Liver (tissue), 9 donors: Measurements from ENCODE around the gene CBY3. TPM values are rescaled to one million over a fixed set of nuclear protein-coding genes. Genes with fewer than 3 reads are reported as not detected.
"Not testable (repeated sequence)": the region's sequence is repeated elsewhere in the genome, so short reads cannot be mapped to it uniquely, and the experiment has no call there.

ENCODE experiments used
- DNase-seq: peaks from one replicate; pipeline ENCODE4 v3.0.0-alpha.2; 2017; ENCODE audit warnings: low spot score
- H3K27ac ChIP-seq, 2 donors: one replicate each; pipeline ENCODE4 v1.7.0; 2013; ENCODE audit warnings: inconsistent platforms in 2 of 2, low read length in 2 of 2, control low read depth in 1 of 2, low read depth in 1 of 2, mild to moderate bottlenecking in 1 of 2
- H3K27me3 ChIP-seq, 4 donors: one replicate each; pipeline versions ENCODE4 v1.6.1 to v1.7.0; 2013; ENCODE audit warnings: low read length in 3 of 4, inconsistent platforms in 1 of 4, mild to moderate bottlenecking in 1 of 4, moderate library complexity in 1 of 4; ENCODE audit not compliant: control insufficient read depth in 4 of 4, insufficient read depth in 4 of 4
- H3K36me3 ChIP-seq, 4 donors: one replicate each; pipeline versions ENCODE4 v1.6.1 to v1.7.0; 2013; ENCODE audit warnings: low read length in 3 of 4, mild to moderate bottlenecking in 3 of 4, low read depth in 1 of 4, moderate library complexity in 1 of 4; ENCODE audit not compliant: control insufficient read depth in 4 of 4, insufficient read depth in 3 of 4
- H3K4me1 ChIP-seq, 4 donors: one replicate each; pipeline versions ENCODE4 v1.6.1 to v1.7.0; 2013; ENCODE audit warnings: low read length in 3 of 4, mild to moderate bottlenecking in 3 of 4, moderate library complexity in 1 of 4; ENCODE audit not compliant: control insufficient read depth in 4 of 4, insufficient read depth in 4 of 4
- H3K4me3 ChIP-seq, 3 donors: one replicate each; pipeline versions ENCODE4 v1.6.1 to v1.7.0; 2013; ENCODE audit warnings: low read length in 3 of 3, control low read depth in 1 of 3, low read depth in 1 of 3, mild to moderate bottlenecking in 1 of 3
- H3K9ac ChIP-seq, 2 donors: one replicate each; pipeline ENCODE4 v1.7.0; 2013; ENCODE audit warnings: low read length in 2 of 2, mild to moderate bottlenecking in 2 of 2, moderate library complexity in 2 of 2, control low read depth in 1 of 2, low read depth in 1 of 2
- H3K9me3 ChIP-seq, 4 donors: one replicate each; pipeline versions ENCODE4 v1.6.1 to v1.7.0; 2013; ENCODE audit warnings: low read length in 3 of 4; ENCODE audit not compliant: control insufficient read depth in 4 of 4
- EGR1 ChIP-seq, 2 donors: IDR thresholded peaks; 2 replicates each; pipeline ENCODE4 v1.6.1; 2016 to 2018; ENCODE audit warnings: antibody characterized with exemption in 2 of 2, low read depth in 2 of 2
- FOXA1 ChIP-seq: IDR thresholded peaks from 2 replicates; pipeline ENCODE4 v1.6.1; 2016; ENCODE audit warnings: antibody characterized with exemption
- FOXA2 ChIP-seq: IDR thresholded peaks from 2 replicates; pipeline ENCODE4 v1.6.1; 2016; ENCODE audit warnings: antibody characterized with exemption
- GABPA ChIP-seq, 2 donors: IDR thresholded peaks in 1 of 2; conservative IDR thresholded peaks in 1 of 2; 2 replicates each; pipeline ENCODE4 v1.6.1; 2016; ENCODE audit warnings: antibody characterized with exemption in 2 of 2, mild to moderate bottlenecking in 1 of 2, moderate library complexity in 1 of 2
- HNF4A ChIP-seq, 2 donors: conservative IDR thresholded peaks; 2 replicates each; pipeline ENCODE4 v1.6.1; 2016; ENCODE audit warnings: antibody characterized with exemption in 2 of 2, mild to moderate bottlenecking in 2 of 2
- HNF4G ChIP-seq: IDR thresholded peaks from 2 replicates; pipeline ENCODE4 v1.6.1; 2016; ENCODE audit warnings: antibody characterized with exemption
- JUND ChIP-seq, 2 donors: IDR thresholded peaks; 2 replicates each; pipeline ENCODE4 v1.6.1; 2016; ENCODE audit warnings: antibody characterized with exemption in 2 of 2
- RAD21 ChIP-seq, 2 donors: IDR thresholded peaks; 2 replicates each; pipeline ENCODE4 v1.6.1; 2016; ENCODE audit warnings: antibody characterized with exemption in 2 of 2, mild to moderate bottlenecking in 2 of 2
- RXRA ChIP-seq, 2 donors: IDR thresholded peaks; 2 replicates each; pipeline ENCODE4 v1.6.1; 2017 to 2018; ENCODE audit warnings: antibody characterized with exemption in 2 of 2, mild to moderate bottlenecking in 1 of 2
- SP1 ChIP-seq: IDR thresholded peaks from 2 replicates; pipeline ENCODE4 v1.6.1; 2018; ENCODE audit warnings: antibody characterized with exemption, mild to moderate bottlenecking
- TAF1 ChIP-seq: conservative IDR thresholded peaks from 2 replicates; pipeline ENCODE4 v1.6.1; 2016; ENCODE audit warnings: antibody characterized with exemption, mild to moderate bottlenecking
- YY1 ChIP-seq: IDR thresholded peaks from 2 replicates; pipeline ENCODE4 v1.6.1; 2016; ENCODE audit warnings: antibody characterized with exemption, mild to moderate bottlenecking
- WGBS: extraction: QIAGEN DNeasy Blood & Tissue Kit; methylation state at CpG from one replicate; pipeline ENCODE4 v1.1.7; 2013; 5-methylcytosine and 5-hydroxymethylcytosine counted together
- polyA plus RNA-seq, 2 donors: library from polyadenylated mRNA; stranded (reverse) in 1 of 2; unstranded in 1 of 2; fragments of 200-250 nt in 1 of 2; fragments of >200 nt in 1 of 2; fragmentation: Nextera tagmentation in 1 of 2; extraction: Ambion mirVana in 1 of 2; gene quantifications; one replicate each; pipeline versions ENCODE4 v1.2.1 to v1.2.3, GENCODE V29; 2013 to 2015
- total RNA-seq, 2 donors: library from RNA; depleted of rRNA; stranded (reverse); fragments of >200 nt; gene quantifications; one replicate each; pipeline ENCODE4 v1.2.3, GENCODE V29; 2014
- TF ChIP-seq, protein P1 (sequence below): IDR thresholded peaks from 2 replicates; pipeline ENCODE4 v1.6.1; 2016; ENCODE audit warnings: antibody characterized with exemption
- TF ChIP-seq, protein P2 (sequence below): fragments of 150-350 bp; IDR thresholded peaks from 2 replicates; pipeline ENCODE4 v1.5.1; 2017; ENCODE audit warnings: improper control_type of control experiment, low read depth, low read length; ENCODE audit not compliant: missing input control
- TF ChIP-seq, protein P3 (sequence below): IDR thresholded peaks from 2 replicates; pipeline ENCODE4 v1.6.1; 2016; ENCODE audit warnings: antibody characterized with exemption
- TF ChIP-seq, protein P4 (sequence below): IDR thresholded peaks from 2 replicates; pipeline ENCODE4 v1.6.1; 2016; ENCODE audit warnings: antibody characterized with exemption
- TF ChIP-seq, protein P5 (sequence below): IDR thresholded peaks from 2 replicates; pipeline ENCODE4 v1.6.1; 2016; ENCODE audit warnings: antibody characterized with exemption, mild to moderate bottlenecking
- donor health status: healthy.
- donor health status: healthy.
- donor health status: healthy.
- donor health status: healthy.
- donor health status: healthy.

The CBY3 gene
- total and polyA plus RNA-seq, 4 donors, result not detected

DNA sequence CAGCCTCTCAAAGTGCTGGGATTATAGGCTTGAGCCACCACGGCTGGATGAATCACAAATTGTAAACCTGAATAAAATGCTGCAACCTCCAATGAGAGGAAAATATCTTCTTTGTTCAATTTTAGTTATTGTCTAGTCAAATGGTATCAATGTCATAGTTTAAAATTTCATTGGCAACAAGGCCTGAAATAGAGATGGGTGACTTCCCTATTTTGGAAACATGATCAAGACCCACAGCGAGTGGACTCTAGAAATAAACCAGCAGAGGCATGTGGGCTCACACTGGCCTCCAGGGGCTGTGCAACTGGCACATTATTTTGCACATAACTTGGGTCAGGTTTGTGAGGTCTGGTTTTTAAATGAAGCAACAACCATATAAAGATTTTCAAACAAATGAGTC lies 27.7 kb downstream of the CBY3 start:
- H3K36me3 ChIP-seq, H3K9ac ChIP-seq, H3K4me3 ChIP-seq, H3K27ac ChIP-seq, H3K27me3 ChIP-seq, DNase-seq, H3K4me1 ChIP-seq, H3K9me3 ChIP-seq: not testable (repeated sequence)
- whole genome bisulfite sequencing, result 75% methylated on average over 2 of the region's 2 CpGs

DNA sequence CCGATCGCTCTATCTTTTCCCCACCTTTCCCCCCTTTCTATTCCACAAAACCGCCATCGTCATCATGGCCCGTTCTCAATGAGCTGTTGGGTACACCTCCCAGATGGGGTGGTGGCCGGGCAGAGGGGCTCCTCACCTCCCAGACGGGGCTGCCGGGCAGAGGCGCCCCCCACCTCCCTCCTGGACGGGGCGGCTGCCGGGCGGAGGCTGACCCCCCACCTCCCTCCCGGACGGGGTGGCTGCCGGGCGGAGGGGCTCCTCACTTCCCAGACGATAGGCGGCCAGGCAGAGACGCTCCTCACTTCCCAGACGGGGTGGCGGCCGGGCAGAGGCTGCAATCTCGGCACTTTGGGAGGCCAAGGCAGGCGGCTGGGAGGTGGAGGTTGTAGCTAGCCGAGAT lies 30.6 kb downstream of the CBY3 start:
- not testable (repeated sequence) for H3K36me3 ChIP-seq, H3K27me3 ChIP-seq, H3K9ac ChIP-seq, DNase-seq, H3K9me3 ChIP-seq, H3K4me3 ChIP-seq, H3K27ac ChIP-seq, H3K4me1 ChIP-seq
- 96% methylated on average over 23 of the region's 26 CpGs for WGBS

DNA sequence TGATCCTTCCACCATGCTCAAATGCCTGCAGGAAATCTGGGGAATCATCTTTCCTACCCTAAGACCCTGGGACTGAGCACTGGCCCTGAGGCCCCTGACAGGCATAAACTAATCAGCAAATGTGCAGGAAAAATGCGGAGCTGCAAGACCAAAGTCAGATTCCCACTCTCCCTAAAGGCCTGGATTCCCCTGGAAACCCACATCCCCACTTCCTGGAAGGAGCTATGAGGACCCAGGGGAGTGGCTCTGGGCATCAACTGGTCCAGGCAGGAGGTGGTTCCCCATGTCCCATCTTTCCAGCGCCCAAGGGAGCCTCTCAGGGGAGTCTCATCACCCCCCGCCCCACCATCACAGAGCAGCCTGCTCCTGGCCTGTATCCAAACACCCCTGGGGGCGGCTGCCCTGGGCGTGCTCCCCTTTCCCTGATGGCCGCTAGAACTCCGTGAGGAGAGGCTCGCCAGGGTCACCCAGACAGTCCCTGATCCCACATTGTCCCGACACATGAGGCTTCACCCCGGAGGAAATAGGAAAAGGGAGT lies 31.6 kb downstream of the CBY3 start:
- not testable (repeated sequence) for H3K27ac ChIP-seq, H3K36me3 ChIP-seq, DNase-seq, H3K4me3 ChIP-seq, H3K9me3 ChIP-seq, H3K4me1 ChIP-seq, H3K9ac ChIP-seq, H3K27me3 ChIP-seq
- 83% methylated on average over 9 of the region's 10 CpGs for WGBS

DNA sequence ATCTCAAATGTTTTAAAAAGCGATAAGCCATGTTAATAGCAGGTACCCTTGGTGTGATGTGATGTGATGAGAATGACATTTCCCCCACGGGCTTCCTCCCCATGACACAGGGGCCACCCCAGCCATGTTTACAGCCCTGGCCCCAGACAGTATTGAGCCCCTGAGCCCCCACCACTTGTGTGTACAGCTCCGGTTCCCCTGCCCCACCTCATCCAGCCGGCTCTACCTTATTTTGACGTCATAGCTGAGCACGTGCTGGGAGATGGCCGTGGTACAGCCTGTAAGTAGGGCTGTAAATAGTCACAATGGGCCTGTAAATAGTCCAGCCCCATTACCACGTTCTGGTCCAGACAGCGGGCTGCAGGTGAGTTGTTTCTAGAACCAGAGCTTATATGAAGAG lies 32.4 kb downstream of the CBY3 start:
- DNase-seq, result no peak
- Histone ChIP-seq H3K4me1 (no peaks in the 10 kb centered on the region), H3K9me3 (no peaks in the 10 kb centered on the region), H3K27me3 (no peaks in the 10 kb centered on the region), H3K27ac (no peak overlapping the region), H3K9ac (no peak overlapping the region), H3K36me3 (no peaks in the 10 kb centered on the region), H3K4me3 (no peak overlapping the region)
- TF ChIP-seq JUND (IDR thresholded peaks at IDR 0.05) (no peak), FOXA2 (no peak), RXRA (IDR thresholded peaks at IDR 0.05) (no peak), TAF1 (no peak), SP1 (no peak), EGR1 (IDR thresholded peaks at IDR 0.05; ENCODE audit: low read depth in 2 of 2) (no peak), FOXA1 (no peak), GABPA (IDR thresholded peaks at IDR 0.05 in 1 of 2, conservative IDR thresholded peaks at IDR 0.05 in 1 of 2) (no peak), YY1 (no peak), HNF4G (no peak), RAD21 (IDR thresholded peaks at IDR 0.05) (no peak), HNF4A (conservative IDR thresholded peaks at IDR 0.05) (no peak)
- TF ChIP-seq, protein P1, sequence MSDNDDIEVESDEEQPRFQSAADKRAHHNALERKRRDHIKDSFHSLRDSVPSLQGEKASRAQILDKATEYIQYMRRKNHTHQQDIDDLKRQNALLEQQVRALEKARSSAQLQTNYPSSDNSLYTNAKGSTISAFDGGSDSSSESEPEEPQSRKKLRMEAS, result no peak
- TF ChIP-seq, protein P2, sequence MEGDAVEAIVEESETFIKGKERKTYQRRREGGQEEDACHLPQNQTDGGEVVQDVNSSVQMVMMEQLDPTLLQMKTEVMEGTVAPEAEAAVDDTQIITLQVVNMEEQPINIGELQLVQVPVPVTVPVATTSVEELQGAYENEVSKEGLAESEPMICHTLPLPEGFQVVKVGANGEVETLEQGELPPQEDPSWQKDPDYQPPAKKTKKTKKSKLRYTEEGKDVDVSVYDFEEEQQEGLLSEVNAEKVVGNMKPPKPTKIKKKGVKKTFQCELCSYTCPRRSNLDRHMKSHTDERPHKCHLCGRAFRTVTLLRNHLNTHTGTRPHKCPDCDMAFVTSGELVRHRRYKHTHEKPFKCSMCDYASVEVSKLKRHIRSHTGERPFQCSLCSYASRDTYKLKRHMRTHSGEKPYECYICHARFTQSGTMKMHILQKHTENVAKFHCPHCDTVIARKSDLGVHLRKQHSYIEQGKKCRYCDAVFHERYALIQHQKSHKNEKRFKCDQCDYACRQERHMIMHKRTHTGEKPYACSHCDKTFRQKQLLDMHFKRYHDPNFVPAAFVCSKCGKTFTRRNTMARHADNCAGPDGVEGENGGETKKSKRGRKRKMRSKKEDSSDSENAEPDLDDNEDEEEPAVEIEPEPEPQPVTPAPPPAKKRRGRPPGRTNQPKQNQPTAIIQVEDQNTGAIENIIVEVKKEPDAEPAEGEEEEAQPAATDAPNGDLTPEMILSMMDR, result no peak
- TF ChIP-seq, protein P3, sequence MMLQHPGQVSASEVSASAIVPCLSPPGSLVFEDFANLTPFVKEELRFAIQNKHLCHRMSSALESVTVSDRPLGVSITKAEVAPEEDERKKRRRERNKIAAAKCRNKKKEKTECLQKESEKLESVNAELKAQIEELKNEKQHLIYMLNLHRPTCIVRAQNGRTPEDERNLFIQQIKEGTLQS, result no peak
- TF ChIP-seq, protein P4, sequence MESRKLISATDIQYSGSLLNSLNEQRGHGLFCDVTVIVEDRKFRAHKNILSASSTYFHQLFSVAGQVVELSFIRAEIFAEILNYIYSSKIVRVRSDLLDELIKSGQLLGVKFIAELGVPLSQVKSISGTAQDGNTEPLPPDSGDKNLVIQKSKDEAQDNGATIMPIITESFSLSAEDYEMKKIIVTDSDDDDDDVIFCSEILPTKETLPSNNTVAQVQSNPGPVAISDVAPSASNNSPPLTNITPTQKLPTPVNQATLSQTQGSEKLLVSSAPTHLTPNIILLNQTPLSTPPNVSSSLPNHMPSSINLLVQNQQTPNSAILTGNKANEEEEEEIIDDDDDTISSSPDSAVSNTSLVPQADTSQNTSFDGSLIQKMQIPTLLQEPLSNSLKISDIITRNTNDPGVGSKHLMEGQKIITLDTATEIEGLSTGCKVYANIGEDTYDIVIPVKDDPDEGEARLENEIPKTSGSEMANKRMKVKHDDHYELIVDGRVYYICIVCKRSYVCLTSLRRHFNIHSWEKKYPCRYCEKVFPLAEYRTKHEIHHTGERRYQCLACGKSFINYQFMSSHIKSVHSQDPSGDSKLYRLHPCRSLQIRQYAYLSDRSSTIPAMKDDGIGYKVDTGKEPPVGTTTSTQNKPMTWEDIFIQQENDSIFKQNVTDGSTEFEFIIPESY, result no peak
- TF ChIP-seq, protein P5, sequence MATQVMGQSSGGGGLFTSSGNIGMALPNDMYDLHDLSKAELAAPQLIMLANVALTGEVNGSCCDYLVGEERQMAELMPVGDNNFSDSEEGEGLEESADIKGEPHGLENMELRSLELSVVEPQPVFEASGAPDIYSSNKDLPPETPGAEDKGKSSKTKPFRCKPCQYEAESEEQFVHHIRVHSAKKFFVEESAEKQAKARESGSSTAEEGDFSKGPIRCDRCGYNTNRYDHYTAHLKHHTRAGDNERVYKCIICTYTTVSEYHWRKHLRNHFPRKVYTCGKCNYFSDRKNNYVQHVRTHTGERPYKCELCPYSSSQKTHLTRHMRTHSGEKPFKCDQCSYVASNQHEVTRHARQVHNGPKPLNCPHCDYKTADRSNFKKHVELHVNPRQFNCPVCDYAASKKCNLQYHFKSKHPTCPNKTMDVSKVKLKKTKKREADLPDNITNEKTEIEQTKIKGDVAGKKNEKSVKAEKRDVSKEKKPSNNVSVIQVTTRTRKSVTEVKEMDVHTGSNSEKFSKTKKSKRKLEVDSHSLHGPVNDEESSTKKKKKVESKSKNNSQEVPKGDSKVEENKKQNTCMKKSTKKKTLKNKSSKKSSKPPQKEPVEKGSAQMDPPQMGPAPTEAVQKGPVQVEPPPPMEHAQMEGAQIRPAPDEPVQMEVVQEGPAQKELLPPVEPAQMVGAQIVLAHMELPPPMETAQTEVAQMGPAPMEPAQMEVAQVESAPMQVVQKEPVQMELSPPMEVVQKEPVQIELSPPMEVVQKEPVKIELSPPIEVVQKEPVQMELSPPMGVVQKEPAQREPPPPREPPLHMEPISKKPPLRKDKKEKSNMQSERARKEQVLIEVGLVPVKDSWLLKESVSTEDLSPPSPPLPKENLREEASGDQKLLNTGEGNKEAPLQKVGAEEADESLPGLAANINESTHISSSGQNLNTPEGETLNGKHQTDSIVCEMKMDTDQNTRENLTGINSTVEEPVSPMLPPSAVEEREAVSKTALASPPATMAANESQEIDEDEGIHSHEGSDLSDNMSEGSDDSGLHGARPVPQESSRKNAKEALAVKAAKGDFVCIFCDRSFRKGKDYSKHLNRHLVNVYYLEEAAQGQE, result no peak
- 89% methylated on average over 9 of the region's 9 CpGs for WGBS
